GM12878 (cell line): ENCODE data around the gene GNAI2. TPM values are rescaled to one million over a fixed set of nuclear protein-coding genes. Genes with fewer than 3 reads are reported as not detected.

Source experiments
- BHLHE40 ChIP-seq, 2 experiments: fragments of 450-650 bp in 1 of 2; IDR thresholded peaks; 2 replicates each; pipeline ENCODE4 v1.6.1; 2011 to 2017; ENCODE audit warnings: low read depth in 2 of 2, borderline replicate concordance in 1 of 2, improper control_type of control experiment in 1 of 2, low read length in 1 of 2, mild to moderate bottlenecking in 1 of 2
- BMI1 ChIP-seq: fragments of 450-650 bp; IDR thresholded peaks from 2 replicates; pipeline ENCODE4 v1.6.1; 2016; ENCODE audit warnings: mild to moderate bottlenecking, moderate library complexity, borderline replicate concordance
- BRCA1 ChIP-seq: IDR thresholded peaks from 2 replicates; pipeline ENCODE4 v1.6.1; 2011; ENCODE audit warnings: low read depth, low read length, improper control_type of control experiment
- CREM ChIP-seq: IDR thresholded peaks from 2 replicates; pipeline ENCODE4 v1.6.1; 2014; ENCODE audit warnings: antibody characterized with exemption, low read depth
- EGR1 ChIP-seq, 2 experiments: IDR thresholded peaks; 1 replicate in 1 of 2; 2 replicates in 1 of 2; pipeline ENCODE4 v1.6.1; 2011 to 2012; ENCODE audit warnings: low read depth in 2 of 2, low read length in 2 of 2, borderline replicate concordance in 1 of 2, mild to moderate bottlenecking in 1 of 2, moderate library complexity in 1 of 2
- GATAD2B ChIP-seq: fragments of 450-650 bp; conservative IDR thresholded peaks from 2 replicates; pipeline ENCODE4 v1.6.1; 2017; ENCODE audit warnings: low read depth, mild to moderate bottlenecking, moderate library complexity
- JUND ChIP-seq: IDR thresholded peaks from 2 replicates; pipeline ENCODE4 v1.6.1; 2012; ENCODE audit warnings: low read depth, mild to moderate bottlenecking, low read length, improper control_type of control experiment, moderate library complexity
- KAT2A ChIP-seq: conservative IDR thresholded peaks from 2 replicates; pipeline ENCODE4 v1.6.1; 2011; ENCODE audit warnings: low read depth, low read length; ENCODE audit not compliant: control insufficient read depth
- MEF2B ChIP-seq: fragments of 450-650 bp; IDR thresholded peaks from 2 replicates; pipeline ENCODE4 v1.6.1; 2018; ENCODE audit warnings: mild to moderate bottlenecking, moderate library complexity; ENCODE audit not compliant: partially characterized antibody, poor library complexity, severe bottlenecking
- NFYB ChIP-seq: IDR thresholded peaks from 2 replicates; pipeline ENCODE4 v1.6.1; 2011; ENCODE audit warnings: low read depth, mild to moderate bottlenecking, low read length, improper control_type of control experiment, moderate library complexity; ENCODE audit not compliant: insufficient read depth
- NR2C1 ChIP-seq: fragments of 450-650 bp; IDR thresholded peaks from 2 replicates; pipeline ENCODE4 v1.6.1; 2017; ENCODE audit warnings: antibody characterized with exemption, mild to moderate bottlenecking, moderate library complexity
- PML ChIP-seq: IDR thresholded peaks from 2 replicates; pipeline ENCODE4 v1.6.1; 2012; ENCODE audit warnings: low read length, inconsistent platforms
- PRDM15 ChIP-seq: fragments of 450-650 bp; formaldehyde crosslinking; IDR thresholded peaks from 2 replicates; pipeline ENCODE4 v1.4.0; 2020; ENCODE audit warnings: mild to moderate bottlenecking, moderate library complexity
- RAD21 ChIP-seq: IDR thresholded peaks from 2 replicates; pipeline ENCODE4 v1.6.1; 2011; ENCODE audit warnings: mild to moderate bottlenecking, low read depth, low read length, moderate library complexity; ENCODE audit not compliant: insufficient read depth
- RUNX3 ChIP-seq: IDR thresholded peaks from 2 replicates; pipeline ENCODE4 v1.6.1; 2012; ENCODE audit warnings: low read length, inconsistent platforms
- SMC3 ChIP-seq: IDR thresholded peaks from 2 replicates; pipeline ENCODE4 v1.6.1; 2011; ENCODE audit warnings: low read length, improper control_type of control experiment, borderline replicate concordance
- TBL1XR1 ChIP-seq: IDR thresholded peaks from 2 replicates; pipeline ENCODE4 v1.6.1; 2012; ENCODE audit warnings: low read depth, low read length, improper control_type of control experiment
- TCF12 ChIP-seq: IDR thresholded peaks from 2 replicates; pipeline ENCODE4 v1.6.1; 2011; ENCODE audit warnings: low read depth, mild to moderate bottlenecking, low read length
- YY1 ChIP-seq: IDR thresholded peaks from 2 replicates; pipeline ENCODE4 v1.6.1; 2011; ENCODE audit warnings: low read depth, mild to moderate bottlenecking, low read length
- polyA plus RNA-seq, 11 experiments: library from polyadenylated mRNA; depleted of rRNA in 4 of 11; unstranded in 6 of 11; stranded (reverse) in 5 of 11; fragments of >200 nt; fragmentation: Nextera tagmentation in 4 of 11; fragmentation: Illumina TruSeq in 1 of 11; extraction: Ambion mirVana in 4 of 11; extraction: Trizol in 1 of 11; gene quantifications; 1 replicate in 1 of 11; 2 replicates in 10 of 11; pipeline versions ENCODE4 v1.2.1 to v1.2.3, GENCODE V29; 2011 to 2016; ENCODE audit warnings: inconsistent platforms in 2 of 11, missing spikeins in 2 of 11, low read depth in 1 of 11
- total RNA-seq, 4 experiments: library from RNA; depleted of rRNA in 3 of 4; stranded (reverse); fragments of >200 nt in 3 of 4; fragmentation: Illumina TruSeq in 1 of 4; extraction: Trizol in 1 of 4; gene quantifications; 2 replicates each; pipeline versions ENCODE4 v1.2.1 to v1.2.3, GENCODE V29; 2013 to 2021
- TF ChIP-seq, protein P1 (sequence below), 3 experiments: IDR thresholded peaks in 2 of 3; conservative IDR thresholded peaks in 1 of 3; 2 replicates each; pipeline ENCODE4 v1.5.1; 2011; ENCODE audit warnings: low read depth in 3 of 3, low read length in 3 of 3, mild to moderate bottlenecking in 3 of 3, control low read depth in 2 of 3, moderate library complexity in 2 of 3, inconsistent platforms in 1 of 3, mixed read lengths in 1 of 3; ENCODE audit not compliant: control insufficient read depth in 2 of 3, insufficient read depth in 1 of 3; ENCODE audit errors: extremely low read depth in 1 of 3

GNAI2 gene
- total and polyA plus RNA-seq, 10 of the 15 experiments (the other 5 are each of a cell fraction or from before 2014, with no cell fraction given), result 5.0 to 346 (median 237) TPM

DNA sequence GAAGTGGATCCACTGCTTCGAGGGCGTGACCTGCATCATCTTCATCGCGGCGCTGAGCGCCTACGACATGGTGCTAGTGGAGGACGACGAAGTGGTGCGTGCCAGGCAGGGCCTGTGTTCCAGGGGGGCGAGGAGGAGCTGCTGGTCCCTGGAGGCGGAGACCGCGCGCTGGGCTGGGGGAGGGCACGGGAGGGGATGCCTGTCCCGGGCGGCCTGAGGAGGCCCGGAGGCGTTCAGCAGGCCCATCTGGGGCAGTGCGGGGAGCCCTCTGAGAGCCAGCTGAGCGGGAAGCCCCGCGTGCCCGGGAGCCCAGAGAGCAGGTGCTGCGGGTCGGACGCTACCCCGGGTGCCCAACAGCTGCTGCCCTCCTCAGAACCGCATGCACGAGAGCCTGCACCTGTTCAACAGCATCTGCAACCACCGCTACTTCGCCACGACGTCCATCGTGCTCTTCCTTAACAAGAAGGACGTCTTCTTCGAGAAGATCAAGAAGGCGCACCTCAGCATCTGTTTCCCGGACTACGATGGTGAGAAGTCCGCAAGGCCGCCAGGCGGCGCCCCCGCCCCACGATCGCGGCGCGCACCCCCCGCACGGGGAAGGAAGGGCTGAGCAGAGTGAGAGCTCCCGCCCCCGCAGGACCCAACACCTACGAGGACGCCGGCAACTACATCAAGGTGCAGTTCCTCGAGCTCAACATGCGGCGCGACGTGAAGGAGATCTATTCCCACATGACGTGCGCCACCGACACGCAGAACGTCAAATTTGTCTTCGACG is 41.7 kb upstream of the GNAI2 start (continued):
- TF ChIP-seq YY1 (peak; percentile 27; the same call in 1 of the 2 replicates), CREM (no peak), SMC3 (peak; percentile 77), PRDM15 (CRISPR knock-in tag) (no peak), KAT2A (no peak), GATAD2B (no peak), EGR1 (IDR thresholded peaks at IDR 0.05; ENCODE audit: borderline replicate concordance in 1 of 2, low read depth in 2 of 2, low read length in 2 of 2) (peak; percentile 50 to 92), BMI1 (no peak), BRCA1 (no peak), RUNX3 (no peak), RAD21 (peak; percentile 77), NR2C1 (no peak), MEF2B (no peak), TCF12 (0 out of 2 replicates have a peak, but pooled peaks have one; percentile 38), JUND (no peak), BHLHE40 (IDR thresholded peaks at IDR 0.05; ENCODE audit: borderline replicate concordance in 1 of 2, low read depth in 2 of 2, low read length in 1 of 2) (no peak), NFYB (no peak), TBL1XR1 (no peak), PML (no peak)
- TF ChIP-seq, protein P1, sequence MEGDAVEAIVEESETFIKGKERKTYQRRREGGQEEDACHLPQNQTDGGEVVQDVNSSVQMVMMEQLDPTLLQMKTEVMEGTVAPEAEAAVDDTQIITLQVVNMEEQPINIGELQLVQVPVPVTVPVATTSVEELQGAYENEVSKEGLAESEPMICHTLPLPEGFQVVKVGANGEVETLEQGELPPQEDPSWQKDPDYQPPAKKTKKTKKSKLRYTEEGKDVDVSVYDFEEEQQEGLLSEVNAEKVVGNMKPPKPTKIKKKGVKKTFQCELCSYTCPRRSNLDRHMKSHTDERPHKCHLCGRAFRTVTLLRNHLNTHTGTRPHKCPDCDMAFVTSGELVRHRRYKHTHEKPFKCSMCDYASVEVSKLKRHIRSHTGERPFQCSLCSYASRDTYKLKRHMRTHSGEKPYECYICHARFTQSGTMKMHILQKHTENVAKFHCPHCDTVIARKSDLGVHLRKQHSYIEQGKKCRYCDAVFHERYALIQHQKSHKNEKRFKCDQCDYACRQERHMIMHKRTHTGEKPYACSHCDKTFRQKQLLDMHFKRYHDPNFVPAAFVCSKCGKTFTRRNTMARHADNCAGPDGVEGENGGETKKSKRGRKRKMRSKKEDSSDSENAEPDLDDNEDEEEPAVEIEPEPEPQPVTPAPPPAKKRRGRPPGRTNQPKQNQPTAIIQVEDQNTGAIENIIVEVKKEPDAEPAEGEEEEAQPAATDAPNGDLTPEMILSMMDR (IDR thresholded peaks at IDR 0.05 in 2 of 3, conservative IDR thresholded peaks at IDR 0.05 in 1 of 3; ENCODE audit: control insufficient read depth in 2 of 3, extremely low read depth in 1 of 3, insufficient read depth in 1 of 3, low read depth in 3 of 3, low read length in 3 of 3), result peak; percentile 63 to 69 (median 66)
- TF ChIP-seq, all 136 proteins: peak for 6
